Sigmoid colon (tissue), 3 donors: ENCODE data around the gene MAP2K3.

Source experiments
- CTCF ChIP-seq, 4 experiments: fragments of 450-650 bp in 3 of 4; fragments of 200-600 bp in 1 of 4; IDR thresholded peaks; one replicate each; pipeline ENCODE4 v1.5.1; 2016 to 2019; ENCODE audit warnings: antibody characterized with exemption in 4 of 4, mild to moderate bottlenecking in 3 of 4, moderate library complexity in 2 of 4
- POLR2A ChIP-seq, 2 donors: fragments of 450-650 bp; IDR thresholded peaks; one replicate each; pipeline ENCODE4 v1.6.1; 2016; ENCODE audit warnings: antibody characterized with exemption in 2 of 2, mild to moderate bottlenecking in 2 of 2, moderate library complexity in 2 of 2

GRCh38 chr17:21358682-21359482 is 74.4 kb downstream of the MAP2K3 start:
- TF ChIP-seq CTCF (IDR thresholded peaks at IDR 0.05) (no peak), POLR2A (IDR thresholded peaks at IDR 0.05) (no peak)
